HPDE6-E6E7 (cell line): ENCODE data around the gene CCDC141.
"Not testable (repeated sequence)": the region's sequence is repeated elsewhere in the genome, so short reads cannot be mapped to it uniquely, and the experiment has no call there.

Experiments used
- DNase-seq: peaks from one replicate; pipeline ENCODE4 v3.0.0; 2011; ENCODE audit warnings: missing footprints; ENCODE audit errors: extremely low spot score

The CCDC141 gene

DNA sequence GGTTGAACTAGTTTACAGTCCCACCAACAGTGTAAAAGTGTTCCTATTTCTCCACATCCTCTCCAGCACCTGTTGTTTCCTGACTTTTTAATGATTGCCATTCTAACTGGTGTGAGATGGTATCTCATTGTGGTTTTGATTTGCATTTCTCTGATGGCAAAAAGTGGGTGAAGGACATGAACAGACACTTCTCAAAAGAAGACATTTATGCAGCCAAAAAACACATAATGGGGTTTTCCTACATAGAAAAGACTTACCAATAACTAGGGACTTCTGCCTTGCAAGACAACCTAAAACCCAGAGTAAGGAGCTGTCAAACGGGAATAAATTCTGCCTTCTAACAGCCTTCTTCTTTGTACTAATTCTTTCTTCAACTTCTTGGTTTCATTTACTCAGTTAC lies 4.3 kb downstream of the CCDC141 start:
- DNase-seq: not testable (repeated sequence)

DNA sequence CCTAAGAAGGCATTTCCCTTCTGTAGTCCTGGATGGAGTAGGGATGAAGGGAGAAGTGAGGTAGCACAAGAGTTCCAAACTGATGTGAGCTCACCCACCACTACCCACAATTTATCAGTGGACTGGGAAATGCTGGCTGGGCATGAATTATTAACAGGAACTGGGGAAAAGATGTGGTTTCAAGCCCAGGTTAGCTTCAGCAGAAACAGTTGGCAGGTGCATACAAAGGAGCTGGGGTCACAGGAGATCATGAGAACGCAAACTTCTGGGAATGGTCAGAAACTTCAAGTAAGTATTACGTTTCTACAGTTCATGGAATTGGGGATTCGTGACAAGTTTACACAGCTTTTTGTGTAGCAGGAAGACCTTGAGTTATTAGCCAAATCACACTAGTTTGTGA lies 5.4 kb downstream of the CCDC141 start:
- no peak for DNase-seq

DNA sequence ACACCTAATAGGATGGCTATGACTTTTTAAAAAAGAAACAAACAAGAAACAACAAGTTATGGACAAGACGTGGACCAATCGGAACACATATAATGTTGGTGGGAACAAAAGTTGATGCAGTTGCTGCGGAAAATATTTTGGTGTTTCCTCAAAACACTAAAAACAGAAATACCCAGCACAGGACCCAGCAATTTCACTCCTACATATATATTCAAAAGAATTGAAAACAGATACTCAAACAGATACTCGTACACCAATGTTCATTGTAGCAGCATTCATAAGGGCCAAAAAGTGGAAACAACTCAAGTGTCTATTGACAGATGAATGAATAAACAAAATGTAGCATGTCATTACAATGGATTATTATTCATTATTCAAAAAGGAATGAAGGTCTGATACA lies 12.1 kb downstream of the CCDC141 start:
- no peak for DNase-seq

DNA sequence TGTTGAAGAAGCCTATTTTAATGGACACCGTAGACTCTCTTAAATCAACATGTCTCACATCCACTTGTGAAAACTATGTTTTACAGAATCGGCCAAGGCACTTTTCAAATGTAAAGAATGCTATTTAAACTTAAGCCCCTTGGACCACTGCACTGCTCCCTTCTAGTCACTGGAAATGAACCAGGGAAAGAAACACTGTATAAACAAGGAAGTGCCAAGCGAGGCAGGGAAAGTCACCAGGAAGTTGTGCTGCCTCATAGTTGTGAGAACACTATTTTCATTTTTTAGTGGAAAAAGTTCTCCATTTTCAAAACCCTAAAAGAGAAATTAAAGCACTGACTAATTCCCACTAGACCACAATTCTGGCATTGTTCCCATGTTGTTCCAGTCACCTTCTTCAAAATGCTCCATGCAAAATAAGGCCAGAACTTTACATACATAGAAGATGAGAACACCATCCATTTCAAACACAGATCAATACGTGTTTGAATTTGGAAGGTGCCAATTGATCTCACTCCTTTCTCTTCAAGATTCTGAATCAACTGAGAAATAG lies 13.5 kb downstream of the CCDC141 start:
- no peak for DNase-seq

DNA sequence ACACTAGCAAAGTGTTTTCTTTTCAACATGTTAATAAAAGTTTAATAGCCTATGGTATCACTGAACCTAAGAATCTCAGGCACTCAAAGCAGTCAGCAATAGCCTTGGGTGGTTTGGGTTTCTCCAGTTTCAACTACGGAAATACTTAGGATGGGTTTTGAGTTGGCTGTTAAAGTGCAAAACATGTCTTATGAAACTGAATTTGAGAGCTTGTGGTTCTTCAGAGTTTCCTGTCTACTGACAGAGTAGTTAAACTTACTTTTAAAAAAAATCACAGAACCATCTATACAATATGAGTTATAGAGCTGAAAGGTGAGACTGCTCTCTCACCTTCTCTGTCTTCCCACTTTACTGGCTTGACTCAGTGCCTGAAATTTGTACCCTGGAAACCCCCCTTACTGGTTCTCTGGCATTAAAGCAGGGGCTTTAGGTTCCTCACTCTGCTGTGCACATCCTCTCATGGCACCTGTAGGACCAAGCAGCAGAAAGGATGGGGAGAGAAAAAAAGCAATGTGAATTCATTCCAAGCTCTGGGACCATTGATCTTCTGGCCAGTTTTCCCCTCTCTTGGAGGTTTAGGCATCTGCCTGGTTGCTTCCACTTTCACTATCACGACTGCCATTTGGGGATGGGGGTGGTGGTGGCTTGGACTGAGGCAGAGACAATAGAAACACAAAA lies 18.1 kb downstream of the CCDC141 start:
- DNase-seq: no peak

DNA sequence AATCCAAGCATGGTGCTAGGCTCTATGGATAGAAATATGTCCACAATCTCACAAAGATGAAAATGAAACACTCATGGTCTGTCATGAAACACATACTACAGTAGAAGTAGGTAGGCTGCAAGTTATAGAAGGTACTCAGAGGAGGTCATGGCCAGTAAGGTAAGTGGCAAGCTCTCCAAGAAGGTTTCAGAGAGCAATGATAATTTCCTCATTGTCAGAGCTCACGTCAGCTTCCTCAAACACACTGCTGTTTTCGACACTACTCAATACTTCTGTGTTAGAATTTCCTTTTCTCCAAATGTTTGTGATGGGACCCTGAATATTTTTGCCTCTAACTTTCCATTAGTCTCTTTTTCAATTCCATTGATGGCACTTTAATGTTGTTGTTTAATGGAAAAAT lies 25.5 kb downstream of the CCDC141 start:
- DNase-seq: no peak

DNA sequence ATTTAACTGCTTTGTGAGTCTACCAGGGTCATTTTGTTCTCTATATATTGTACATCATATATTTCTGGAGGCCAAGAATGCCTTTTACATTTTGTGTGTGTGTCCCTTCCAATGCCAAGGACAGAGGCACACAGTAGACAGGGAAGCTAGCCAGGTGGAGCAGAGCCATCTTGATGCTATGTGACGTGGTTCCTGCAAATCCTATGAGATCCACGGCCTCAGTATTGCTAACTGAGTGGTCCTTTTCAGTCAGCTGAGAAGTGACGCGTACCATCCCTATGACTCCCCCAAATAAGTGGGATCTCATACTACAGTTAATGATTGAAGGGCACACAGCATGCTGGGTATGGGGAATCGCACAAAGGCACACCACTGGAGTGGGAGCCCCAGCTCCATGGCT lies 27.3 kb downstream of the CCDC141 start:
- DNase-seq: no peak

DNA sequence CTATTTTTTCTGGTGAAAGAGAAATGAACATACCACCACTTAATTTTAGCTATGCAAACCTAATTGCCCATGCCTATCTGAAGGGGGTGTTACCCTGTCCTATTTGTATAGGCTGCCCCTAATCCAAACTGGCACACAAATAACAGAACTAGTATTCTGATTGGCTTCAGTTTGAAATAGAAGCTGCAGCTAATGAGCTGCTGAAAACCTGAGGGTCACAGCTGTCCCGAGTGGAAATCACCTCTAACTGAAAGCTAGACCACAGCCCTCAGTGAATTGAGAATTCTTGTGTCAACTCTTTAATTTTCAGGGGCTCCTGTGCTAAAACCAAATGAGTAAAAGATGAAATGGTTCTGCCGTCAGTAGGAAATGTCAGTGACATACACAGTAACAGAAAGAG lies 28.7 kb downstream of the CCDC141 start:
- no peak for DNase-seq

DNA sequence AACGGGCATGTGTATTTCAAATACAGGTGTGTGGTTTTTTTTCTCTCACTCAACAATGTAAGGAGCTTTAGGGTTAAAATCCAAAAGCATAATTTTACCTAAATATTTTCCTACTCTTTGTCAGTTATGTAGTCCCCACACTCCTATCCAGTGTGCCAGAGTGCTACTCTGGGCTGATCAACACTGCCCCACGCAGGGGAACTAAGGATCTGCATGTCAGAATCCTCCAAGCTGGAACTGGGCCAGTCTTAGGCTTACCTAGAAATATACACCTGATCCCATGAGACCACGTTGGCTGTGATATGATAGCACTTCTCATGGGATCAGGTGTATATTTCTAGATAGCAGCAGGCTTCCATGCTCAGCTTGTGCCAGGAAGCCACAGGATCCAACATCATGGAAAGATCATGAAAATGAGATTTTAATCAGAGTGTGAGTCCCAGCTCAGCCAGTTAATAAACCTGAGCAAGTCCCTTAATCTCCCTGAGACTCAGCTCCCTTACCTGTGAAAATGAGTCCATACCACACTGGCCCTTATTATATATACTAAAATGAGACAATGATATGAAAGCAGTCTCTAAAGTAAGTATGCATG lies 29.7 kb downstream of the CCDC141 start:
- DNase-seq: peak; percentile 14

DNA sequence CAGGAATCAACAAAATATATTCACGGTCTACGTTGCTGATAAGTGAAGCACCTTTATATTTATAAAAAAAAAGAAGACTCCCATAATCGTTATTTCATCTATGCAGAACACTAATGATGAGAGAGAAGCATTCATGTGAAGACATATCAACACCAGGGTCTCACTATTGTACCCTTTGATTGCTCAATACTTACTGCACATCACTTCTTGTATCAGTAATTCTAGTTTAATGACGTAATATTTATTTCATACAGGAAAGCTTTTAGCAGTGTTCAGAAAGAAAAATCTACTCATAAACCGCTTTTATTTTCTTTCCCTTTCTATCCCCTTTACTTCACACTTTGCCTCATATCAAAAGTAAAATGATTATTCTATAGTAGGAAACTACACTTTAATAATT lies 30.7 kb downstream of the CCDC141 start:
- DNase-seq: no peak

DNA sequence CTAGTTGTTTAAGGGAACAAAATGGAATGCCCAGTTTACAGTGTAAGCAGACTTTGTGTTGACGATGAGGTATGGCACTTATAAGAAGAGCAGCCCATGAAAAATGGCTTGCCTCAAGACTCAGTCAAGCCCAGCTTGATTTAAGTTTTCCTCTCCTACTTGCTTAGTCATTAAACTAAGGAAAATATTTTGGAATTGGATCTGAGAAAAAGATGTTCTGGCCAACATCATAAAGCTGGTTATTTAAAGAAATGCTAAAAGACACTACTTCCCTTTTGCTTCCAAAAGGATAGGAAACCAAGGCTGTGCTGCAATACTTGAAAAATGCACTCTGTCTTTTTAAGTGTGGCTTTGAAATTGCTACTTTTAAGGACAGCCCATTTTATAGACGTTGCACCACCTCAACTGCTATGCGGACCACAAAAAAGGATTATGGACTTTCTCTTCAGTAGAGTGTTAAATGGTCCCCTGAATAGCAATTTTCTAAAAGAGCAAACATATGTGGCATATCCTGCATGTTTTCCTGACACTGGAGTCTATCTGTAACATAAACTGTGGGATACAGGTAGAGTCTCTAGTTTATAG lies 32.1 kb downstream of the CCDC141 start:
- no peak for DNase-seq

DNA sequence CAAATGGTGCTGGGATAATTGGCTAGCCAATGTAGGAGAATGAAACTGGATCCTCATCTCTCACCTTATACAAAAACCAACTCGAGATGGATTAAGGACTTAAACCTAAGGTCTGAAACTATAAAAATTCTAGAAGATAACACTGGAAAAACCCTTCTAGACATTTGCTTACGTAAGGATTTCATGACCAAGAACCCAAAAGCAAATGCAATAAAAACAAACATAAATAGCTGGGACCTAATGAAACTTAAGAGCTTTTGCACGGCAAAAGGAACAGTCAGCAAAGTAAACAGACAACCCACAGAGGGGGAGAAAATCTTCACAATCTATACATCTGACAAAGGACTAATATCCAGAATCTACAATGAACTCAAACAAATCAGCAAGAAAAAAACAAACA lies 35.7 kb downstream of the CCDC141 start:
- not testable (repeated sequence) for DNase-seq

DNA sequence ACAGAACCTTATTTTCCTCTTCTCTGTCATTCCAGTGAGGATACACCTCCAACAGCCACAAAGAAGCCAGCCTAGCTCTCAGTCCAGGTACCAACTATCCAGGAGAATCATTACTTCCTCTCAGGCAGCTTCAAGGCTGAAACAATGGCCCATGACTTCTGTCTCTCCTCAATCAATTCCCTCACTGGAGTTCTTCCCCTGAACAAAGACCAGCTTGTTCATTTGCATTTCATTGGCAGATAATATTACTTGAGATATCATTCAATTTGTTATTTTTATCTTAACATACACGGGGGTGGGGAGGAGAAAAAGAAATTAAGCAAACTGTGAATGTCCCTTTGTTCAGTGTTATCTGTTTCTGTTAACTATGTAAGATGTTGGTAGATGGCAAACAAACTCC lies 44.0 kb downstream of the CCDC141 start:
- no peak for DNase-seq

DNA sequence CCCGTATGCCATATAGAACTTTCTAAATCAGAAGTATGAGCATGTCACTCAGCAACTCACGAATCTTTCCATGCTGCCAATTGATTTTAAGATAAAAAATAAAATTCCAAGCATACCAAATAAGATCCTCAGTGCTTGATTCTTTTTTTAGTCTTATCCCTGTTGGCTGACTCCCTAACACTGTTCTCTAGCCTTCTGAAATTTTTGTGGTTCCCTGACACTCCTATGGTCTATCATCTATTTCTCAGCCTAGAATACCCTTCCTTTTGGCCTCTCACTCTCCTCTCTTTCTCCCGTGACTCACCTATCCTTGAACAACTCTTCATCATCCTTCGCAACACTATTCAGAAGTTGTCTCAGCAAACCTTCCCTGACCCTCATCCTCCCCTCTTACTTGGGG lies 50.5 kb downstream of the CCDC141 start:
- DNase-seq: no peak

DNA sequence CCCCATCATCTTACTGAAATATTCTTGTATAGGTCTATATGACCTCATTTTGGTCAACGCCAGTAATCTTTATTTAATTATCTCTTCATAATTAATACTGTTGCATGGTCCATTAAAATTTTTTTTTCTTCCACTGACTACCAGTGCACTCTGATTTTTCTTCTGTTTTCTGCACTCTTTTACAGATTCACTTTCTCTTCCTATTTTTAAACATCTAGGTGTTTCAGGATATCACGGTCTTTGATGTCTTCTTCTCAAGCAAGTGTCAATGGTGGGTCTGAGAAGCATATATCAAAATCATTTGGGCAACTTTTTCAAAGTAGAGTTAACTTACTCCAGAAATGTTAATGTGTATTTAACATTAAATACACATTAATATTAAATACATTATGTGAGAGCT lies 51.4 kb downstream of the CCDC141 start:
- DNase-seq: no peak

DNA sequence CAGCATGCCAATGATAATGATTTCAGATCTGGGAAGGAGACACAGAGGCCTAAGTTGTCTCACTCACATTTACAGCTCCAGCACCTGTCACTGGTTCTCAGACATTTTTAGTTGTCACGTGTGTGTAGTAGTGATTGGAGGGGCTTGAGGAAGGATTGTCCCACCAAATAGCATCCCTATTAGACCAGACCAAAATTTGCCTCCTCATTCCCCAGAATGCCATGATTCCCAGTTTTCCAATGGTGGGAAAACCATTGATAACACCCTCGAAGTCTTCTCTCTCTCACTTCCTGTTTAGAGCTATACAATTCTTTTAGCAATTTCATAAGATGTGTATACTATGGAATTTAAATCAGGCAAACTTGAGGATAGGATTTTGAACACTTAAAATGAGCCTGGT lies 52.5 kb downstream of the CCDC141 start:
- DNase-seq: no peak

DNA sequence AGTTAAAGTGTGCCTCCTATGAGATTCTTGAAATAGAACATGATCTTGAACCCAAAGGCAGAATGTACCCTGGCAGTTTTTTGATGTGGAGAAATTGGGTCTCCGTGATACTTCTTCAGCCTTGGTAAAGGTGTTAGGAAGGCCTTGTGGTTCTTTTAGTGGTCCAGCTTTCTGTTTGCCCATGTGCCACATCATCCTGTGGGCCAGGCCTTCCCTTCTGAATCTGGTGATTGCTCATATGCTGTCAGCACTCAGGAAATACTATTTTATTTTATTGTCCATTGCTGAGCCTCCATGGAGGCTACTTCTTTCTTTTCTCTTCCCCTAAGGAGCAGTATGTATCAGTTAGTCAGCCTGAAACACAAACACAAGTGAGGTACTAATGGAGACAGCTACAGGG lies 52.9 kb downstream of the CCDC141 start:
- DNase-seq: no peak

DNA sequence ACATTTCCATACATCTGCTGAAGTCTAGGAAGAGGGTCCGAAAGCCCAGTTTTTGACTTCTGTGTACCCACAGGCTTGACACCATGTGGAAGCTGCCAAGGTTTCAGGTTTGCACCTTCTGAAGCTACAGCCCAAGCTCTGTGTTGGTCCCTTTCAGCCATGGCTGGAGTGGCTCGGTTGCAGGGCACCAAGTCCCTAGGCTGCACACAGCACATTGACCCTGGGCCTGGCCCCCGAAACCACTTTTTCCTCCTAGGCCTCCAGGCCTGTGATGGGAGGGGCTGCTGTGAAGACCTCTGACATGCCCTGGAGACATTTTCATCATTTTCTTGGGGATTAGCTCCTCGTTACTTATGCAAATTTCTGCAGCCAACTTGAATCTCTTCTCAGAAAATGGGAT lies 55.7 kb downstream of the CCDC141 start:
- DNase-seq: no peak

DNA sequence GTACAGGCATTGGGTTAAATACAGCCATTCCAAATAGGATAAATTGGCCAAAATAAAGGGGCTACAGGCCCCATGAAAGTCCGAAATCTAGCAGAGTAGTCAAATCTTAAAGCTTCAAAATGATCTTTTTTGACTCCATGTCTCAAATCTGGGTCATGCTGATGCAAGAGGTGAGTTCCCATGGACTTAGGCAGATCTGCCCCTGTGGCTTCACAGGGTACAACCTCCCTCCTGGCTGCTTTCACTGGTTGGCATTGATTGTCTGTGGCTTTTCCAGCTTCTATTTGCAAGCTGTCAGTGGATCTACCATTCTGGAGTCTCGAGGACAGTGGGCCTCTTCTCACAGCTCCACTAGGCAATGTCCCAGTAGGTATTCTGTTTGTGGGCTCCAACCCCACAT lies 56.1 kb downstream of the CCDC141 start:
- DNase-seq: no peak

DNA sequence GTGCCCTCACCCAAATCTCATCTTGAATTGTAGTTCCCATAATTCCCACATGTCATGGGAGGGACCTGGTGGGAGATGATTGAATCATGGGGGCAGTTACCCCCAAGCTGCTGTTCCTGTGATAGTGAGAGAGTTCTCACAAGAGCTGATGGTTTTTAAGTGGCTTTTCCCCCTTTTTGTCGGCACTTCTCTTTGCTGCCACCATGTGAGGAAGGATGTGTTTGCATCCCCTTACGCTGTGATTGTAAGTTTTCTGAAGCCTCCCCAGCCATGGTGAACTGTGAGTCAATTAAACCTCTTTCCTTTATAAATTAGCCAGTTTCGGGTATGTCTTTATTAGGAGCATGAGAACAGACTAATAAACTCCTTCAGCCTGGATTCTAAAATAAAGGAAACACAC lies 57.2 kb downstream of the CCDC141 start:
- not testable (repeated sequence) for DNase-seq

DNA sequence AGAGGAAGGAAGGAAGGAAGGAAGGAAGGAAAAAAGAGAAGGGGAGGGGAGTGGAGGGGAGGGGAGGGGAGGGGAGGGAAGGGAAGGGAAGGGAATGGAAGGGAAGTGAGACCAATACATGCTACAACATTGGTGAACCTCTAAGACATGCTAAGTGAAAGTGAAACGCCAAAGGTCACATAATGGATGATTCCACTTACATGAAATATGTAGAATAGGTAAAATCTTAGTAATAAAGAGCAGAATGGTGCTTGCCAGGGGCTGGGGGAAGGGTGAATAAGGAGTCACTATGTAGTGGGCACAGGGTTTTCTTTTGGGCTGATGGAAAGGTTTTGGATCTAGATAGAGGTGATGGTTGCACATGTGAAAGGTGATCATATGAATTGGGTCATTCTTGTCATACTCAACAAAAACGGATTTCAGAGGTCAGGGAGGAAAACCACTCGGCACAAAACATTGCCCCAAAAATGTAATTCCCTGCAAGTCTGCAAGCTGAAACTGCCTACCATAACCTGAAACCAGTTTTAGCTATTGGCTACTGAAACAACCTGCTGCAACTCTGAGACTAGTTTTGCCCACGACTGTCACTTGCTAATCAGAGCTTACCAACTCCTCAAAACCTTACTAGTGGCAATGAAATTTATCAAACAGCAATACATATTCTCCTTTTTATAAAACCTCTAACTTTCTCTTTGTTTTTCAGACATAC lies 59.2 kb downstream of the CCDC141 start:
- no peak for DNase-seq

DNA sequence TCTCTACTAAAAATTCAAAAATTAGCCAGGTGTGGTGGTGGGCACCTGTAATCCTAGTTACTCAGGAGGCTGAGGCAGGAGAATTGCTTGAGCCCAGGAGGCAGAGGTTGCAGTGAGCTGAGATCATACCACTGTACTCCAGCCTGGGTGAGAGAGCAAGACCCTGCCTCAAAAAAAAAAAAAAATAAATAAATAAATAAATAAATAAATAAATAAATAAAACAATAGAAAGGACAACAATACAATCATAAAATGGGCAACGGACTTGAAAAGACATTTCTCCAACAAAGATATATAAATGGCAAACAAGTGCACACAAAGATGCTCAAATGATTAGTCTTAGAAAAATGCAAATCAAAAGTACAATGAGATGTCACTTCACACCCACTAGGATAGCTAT lies 60.5 kb downstream of the CCDC141 start:
- DNase-seq: not testable (repeated sequence)

DNA sequence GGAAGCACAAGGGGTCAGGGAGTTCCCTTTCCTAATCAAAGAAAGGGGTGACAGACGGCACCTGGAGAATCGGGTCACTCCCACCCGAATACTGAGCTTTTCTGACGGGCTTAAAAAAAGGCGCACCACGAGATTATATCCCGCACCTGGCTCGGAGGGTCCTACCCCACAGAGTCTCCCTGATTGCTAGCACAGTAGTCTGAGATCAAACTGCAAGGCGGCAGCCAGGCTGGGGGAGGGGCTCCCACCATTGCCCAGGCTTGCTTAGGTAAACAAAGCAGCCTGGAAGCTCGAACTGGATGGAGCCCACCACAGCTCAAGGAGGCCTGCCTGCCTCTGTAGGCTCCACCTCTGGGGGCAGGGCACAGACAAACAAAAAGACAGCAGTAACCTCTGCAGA lies 67.3 kb downstream of the CCDC141 start:
- DNase-seq: not testable (repeated sequence)
